ENCODE data around the gene B3GLCT.
"Not testable (repeated sequence)": the region's sequence is repeated elsewhere in the genome, so short reads cannot be mapped to it uniquely, and the experiment has no call there.

GRCh38 chr13:31177813-31178495 lies 21.8 kb upstream of the B3GLCT start:
- TF ChIP-seq POLR2A, POLR2AphosphoS5 (IDR thresholded peaks at IDR 0.05; ENCODE audit: low read depth, low read length): not testable (repeated sequence)
